Type B pancreatic cell (in vitro differentiated cells): Measurements from ENCODE around the gene NGF. TPM values are rescaled to one million over a fixed set of nuclear protein-coding genes. Genes with fewer than 3 reads are reported as not detected.
A peak's percentile ranks its signal among the peaks of the same experiment; 100 is the strongest.

Experiments
- DNase-seq: peaks from one replicate; pipeline ENCODE4 v3.0.0; 2021; ENCODE audit warnings: mixed read lengths; ENCODE audit not compliant: unreplicated experiment; ENCODE audit errors: extremely low spot score
- H3K27ac Mint-ChIP-seq: 2 replicates; pipeline ENCODE4 v1.8.0; 2021; ENCODE audit warnings: mild to moderate bottlenecking, mixed read lengths
- H3K27me3 Mint-ChIP-seq: 2 replicates; pipeline ENCODE4 v1.8.0; 2021; ENCODE audit warnings: mixed read lengths
- H3K36me3 Mint-ChIP-seq: 2 replicates; pipeline ENCODE4 v1.8.0; 2021; ENCODE audit warnings: mixed read lengths
- H3K4me1 Mint-ChIP-seq: one replicate; pipeline ENCODE4 v1.8.0; 2021; ENCODE audit warnings: mixed read lengths; ENCODE audit not compliant: unreplicated experiment
- H3K4me3 Mint-ChIP-seq: 2 replicates; pipeline ENCODE4 v1.8.0; 2021; ENCODE audit warnings: mild to moderate bottlenecking, mixed read lengths
- H3K9me3 Mint-ChIP-seq: 2 replicates; pipeline ENCODE4 v1.8.0; 2021; ENCODE audit warnings: mixed read lengths
- total RNA-seq: library from RNA; stranded (reverse); gene quantifications from 2 replicates; pipeline ENCODE4 v1.2.1, GENCODE V29; 2021; ENCODE audit warnings: low replicate concordance
- TF ChIP-seq, protein P1 (sequence below): fragments of 200-600 bp; sonication (generic); conservative IDR thresholded peaks from 2 replicates; pipeline ENCODE4 v1.5.0; 2021; ENCODE audit warnings: antibody characterized with exemption, mild to moderate bottlenecking

NGF gene
- total RNA-seq, 1 donor from 2014 or later: 3.3 TPM

GRCh38 chr1:115341948-115342347, 3.9 kb upstream of the NGF start:
- H3K4me1 Mint-ChIP-seq: peaks cover under 1% of the 10 kb centered on the region
- TF ChIP-seq, protein P1, sequence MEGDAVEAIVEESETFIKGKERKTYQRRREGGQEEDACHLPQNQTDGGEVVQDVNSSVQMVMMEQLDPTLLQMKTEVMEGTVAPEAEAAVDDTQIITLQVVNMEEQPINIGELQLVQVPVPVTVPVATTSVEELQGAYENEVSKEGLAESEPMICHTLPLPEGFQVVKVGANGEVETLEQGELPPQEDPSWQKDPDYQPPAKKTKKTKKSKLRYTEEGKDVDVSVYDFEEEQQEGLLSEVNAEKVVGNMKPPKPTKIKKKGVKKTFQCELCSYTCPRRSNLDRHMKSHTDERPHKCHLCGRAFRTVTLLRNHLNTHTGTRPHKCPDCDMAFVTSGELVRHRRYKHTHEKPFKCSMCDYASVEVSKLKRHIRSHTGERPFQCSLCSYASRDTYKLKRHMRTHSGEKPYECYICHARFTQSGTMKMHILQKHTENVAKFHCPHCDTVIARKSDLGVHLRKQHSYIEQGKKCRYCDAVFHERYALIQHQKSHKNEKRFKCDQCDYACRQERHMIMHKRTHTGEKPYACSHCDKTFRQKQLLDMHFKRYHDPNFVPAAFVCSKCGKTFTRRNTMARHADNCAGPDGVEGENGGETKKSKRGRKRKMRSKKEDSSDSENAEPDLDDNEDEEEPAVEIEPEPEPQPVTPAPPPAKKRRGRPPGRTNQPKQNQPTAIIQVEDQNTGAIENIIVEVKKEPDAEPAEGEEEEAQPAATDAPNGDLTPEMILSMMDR: no peak

DNA sequence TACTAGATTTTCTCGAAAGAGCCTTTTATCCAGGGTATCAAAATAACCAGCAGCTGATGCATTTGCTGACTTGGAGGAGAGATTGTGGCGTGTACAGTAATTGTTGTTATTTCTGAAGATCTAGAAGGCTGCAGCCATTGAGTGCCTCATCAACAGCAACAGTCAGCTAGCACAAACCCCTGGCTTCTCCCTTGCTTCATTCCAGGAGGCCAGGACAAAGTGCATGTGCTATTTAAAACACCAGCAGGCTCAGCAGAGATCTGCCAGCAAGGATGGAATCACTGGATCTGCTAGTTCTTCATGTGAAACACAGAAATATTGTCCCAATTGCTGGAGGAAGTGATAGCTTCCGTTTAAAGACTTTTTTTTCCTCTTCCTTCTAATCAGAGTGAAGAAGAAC, 2.8 kb upstream of the NGF start:
- Mint-ChIP-seq H3K4me3 (no peak overlapping the region), H3K4me1 (peaks cover 9% of the 10 kb centered on the region), H3K9me3 (no peaks in the 10 kb centered on the region), H3K27me3 (peaks cover 55% of the 10 kb centered on the region), H3K27ac (no peak overlapping the region), H3K36me3 (no peaks in the 10 kb centered on the region)
- TF ChIP-seq, protein P1: no peak
- no peak for DNase-seq

More at GRCh38 chr1:115341948-115342347, 3.9 kb upstream of the NGF start:
- no peak overlapping the region for H3K4me3 Mint-ChIP-seq
- H3K36me3 Mint-ChIP-seq: no peaks in the 10 kb centered on the region
- no peaks in the 10 kb centered on the region for H3K9me3 Mint-ChIP-seq
- peaks cover 51% of the 10 kb centered on the region for H3K27me3 Mint-ChIP-seq
- DNase-seq: no peak
- H3K27ac Mint-ChIP-seq: no peak overlapping the region

DNA sequence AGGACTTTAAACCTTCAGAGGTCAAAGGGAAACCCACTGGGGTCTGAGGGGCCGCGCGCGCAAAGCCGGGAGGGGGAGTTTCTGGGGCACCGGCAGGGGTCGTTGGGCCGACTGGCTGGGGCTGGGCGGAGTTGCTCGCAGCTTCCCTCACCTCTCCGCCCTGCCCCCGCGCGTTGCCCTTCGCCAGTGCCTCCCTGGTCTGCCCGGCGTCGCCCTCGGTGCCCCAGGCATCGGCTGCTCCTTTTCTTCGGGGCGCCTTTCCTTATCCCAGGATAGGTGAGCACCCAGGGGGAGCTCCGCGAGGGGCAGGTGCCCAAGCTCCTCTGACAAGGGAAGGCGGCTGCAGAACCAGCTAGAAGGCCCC, 390 bp upstream of the NGF start:
- Mint-ChIP-seq H3K27me3 (peaks cover 42% of the 10 kb centered on the region), H3K4me1 (peaks cover 18% of the 10 kb centered on the region), H3K36me3 (no peaks in the 10 kb centered on the region), H3K4me3 (peak overlapping the region; percentile 91), H3K27ac (no peak overlapping the region), H3K9me3 (no peaks in the 10 kb centered on the region)
- TF ChIP-seq, protein P1: no peak
- DNase-seq: no peak

GRCh38 chr1:115337276-115337632, 795 bp downstream of the NGF start:
- Mint-ChIP-seq H3K36me3 (no peaks in the 10 kb centered on the region), H3K4me3 (peak overlapping the region; percentile 91), H3K9me3 (no peaks in the 10 kb centered on the region), H3K27ac (peak overlapping the region; percentile 72), H3K27me3 (peaks cover 40% of the 10 kb centered on the region), H3K4me1 (peaks cover 18% of the 10 kb centered on the region)
- TF ChIP-seq, protein P1: no peak
- no peak for DNase-seq

DNA sequence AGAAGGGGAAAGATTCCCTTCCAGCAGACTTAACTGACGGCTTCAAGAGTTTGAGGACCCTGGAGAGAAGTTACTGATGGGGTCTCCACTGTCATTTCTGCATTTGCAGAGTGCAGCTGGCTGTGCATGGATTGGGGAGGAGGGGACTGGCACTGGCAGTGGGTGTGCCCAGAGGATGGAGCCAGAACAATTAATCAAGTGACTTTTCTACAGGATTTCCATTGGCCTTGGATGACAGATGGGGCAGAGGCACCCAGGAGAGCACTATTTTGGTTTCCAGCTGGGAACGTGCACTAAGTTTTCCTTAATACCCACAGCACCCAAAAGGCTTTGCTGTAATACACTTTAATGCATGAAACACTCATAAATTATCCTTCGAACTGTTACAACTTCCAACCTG, 1.3 kb downstream of the NGF start:
- Mint-ChIP-seq H3K27me3 (peaks cover 35% of the 10 kb centered on the region), H3K27ac (peak overlapping the region; percentile 70), H3K9me3 (no peaks in the 10 kb centered on the region), H3K4me3 (peak overlapping the region; percentile 91), H3K36me3 (no peaks in the 10 kb centered on the region), H3K4me1 (peaks cover 18% of the 10 kb centered on the region)
- TF ChIP-seq, protein P1: no peak
- DNase-seq: no peak
